Thyroid gland (tissue), 4 donors: Measurements from ENCODE around the gene SPTBN1. TPM values are rescaled to one million over a fixed set of nuclear protein-coding genes. Genes with fewer than 3 reads are reported as not detected.

Experiments
- DNase-seq, 2 donors: peaks; one replicate each; pipeline ENCODE4 v3.0.0-alpha.2; 2019
- H3K27ac ChIP-seq, 3 donors: fragments of 200-600 bp; sonication (generic); 1 replicate in 2 of 3; 2 replicates in 1 of 3; pipeline ENCODE4 v1.5.1; 2016 to 2019; ENCODE audit warnings: mild to moderate bottlenecking in 1 of 3, moderate library complexity in 1 of 3
- H3K27me3 ChIP-seq: fragments of 200-600 bp; sonication (generic); one replicate; pipeline ENCODE4 v1.5.1; 2019
- H3K36me3 ChIP-seq, 2 donors: fragments of 200-600 bp; sonication (generic); one replicate each; pipeline ENCODE4 v1.5.1; 2016 to 2019
- H3K4me1 ChIP-seq, 2 donors: fragments of 200-600 bp; sonication (generic); one replicate each; pipeline ENCODE4 v1.5.1; 2017 to 2019
- H3K4me3 ChIP-seq, 3 donors: fragments of 200-600 bp; sonication (generic); replicated peaks in 1 of 3; 1 replicate in 2 of 3; 2 replicates in 1 of 3; pipeline ENCODE4 v1.5.1; 2016; ENCODE audit warnings: mild to moderate bottlenecking in 1 of 3
- H3K9me3 ChIP-seq: fragments of 200-600 bp; sonication (generic); one replicate; pipeline ENCODE4 v1.5.1; 2017
- POLR2A ChIP-seq, 2 donors: fragments of 450-650 bp; IDR thresholded peaks; one replicate each; pipeline ENCODE4 v1.6.1; 2017; ENCODE audit warnings: antibody characterized with exemption in 2 of 2, mild to moderate bottlenecking in 2 of 2, moderate library complexity in 1 of 2
- WGBS, 2 donors: methylation state at CpG; one replicate each; pipeline ENCODE4 v1.1.5; 2017; 5-methylcytosine and 5-hydroxymethylcytosine counted together
- intact Hi-C: fragments of 100-400 bp; cut with DNase I; formaldehyde crosslinking; loops from one replicate; pipeline ENCODE4 v1.15.1; 2023
- total RNA-seq, 4 donors: library from RNA; depleted of rRNA; stranded (reverse); fragments of >200 nt; gene quantifications; one replicate each; pipeline ENCODE4 v1.2.3, GENCODE V29; 2016
- TF ChIP-seq, protein P1 (sequence below), 6 experiments: fragments of 200-600 bp in 3 of 6; fragments of 450-650 bp in 3 of 6; sonication (generic) in 3 of 6; IDR thresholded peaks; one replicate each; pipeline ENCODE4 v1.5.1; 2016 to 2019; ENCODE audit warnings: antibody characterized with exemption in 6 of 6, mild to moderate bottlenecking in 2 of 6, inconsistent platforms in 1 of 6, moderate library complexity in 1 of 6

SPTBN1 gene
- total RNA-seq, 4 donors from 2014 or later = 381 to 513 (median 419) TPM

DNA sequence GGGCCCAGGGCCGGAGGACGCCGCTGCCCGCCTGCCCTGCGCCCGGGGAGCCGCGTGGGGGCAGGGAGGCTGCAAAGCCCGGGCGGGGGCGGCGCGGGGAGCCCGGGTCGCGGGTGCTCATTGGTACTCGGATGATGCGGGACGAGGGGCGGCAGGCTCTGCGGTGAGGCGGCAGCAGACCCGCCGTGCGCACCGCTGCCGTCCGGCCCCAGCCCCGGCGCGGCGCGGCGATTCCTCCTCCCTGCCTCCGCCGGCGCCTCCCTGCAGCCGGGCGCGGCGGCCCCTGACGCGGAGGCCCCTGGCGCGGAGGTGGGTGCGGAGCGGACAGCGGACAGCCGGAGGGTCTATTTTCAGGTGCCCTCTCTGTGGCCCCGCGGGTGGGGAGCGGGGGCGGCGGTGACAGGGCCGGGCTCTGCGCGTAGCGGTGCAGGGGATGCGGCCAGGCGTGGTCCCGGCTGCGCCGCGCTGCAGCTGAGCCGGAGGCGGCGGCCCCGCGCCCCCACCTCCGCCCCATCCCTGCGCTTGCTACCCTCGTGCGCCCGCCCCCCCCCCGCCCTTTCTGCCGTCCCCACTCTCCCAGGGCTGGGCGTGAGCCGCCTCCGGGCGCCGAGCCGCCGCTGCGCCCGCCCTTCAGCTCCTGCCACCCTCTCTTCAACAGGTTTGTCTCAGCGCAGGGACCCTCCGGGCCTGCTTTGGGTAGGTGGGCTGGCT is 640 bp downstream of the SPTBN1 start:
- 1% methylated on average over 27 of the region's 87 CpGs; no CpG with 5 or more reads in 1 of the 2 donors for WGBS, 2 donors
- TF ChIP-seq, protein P1, sequence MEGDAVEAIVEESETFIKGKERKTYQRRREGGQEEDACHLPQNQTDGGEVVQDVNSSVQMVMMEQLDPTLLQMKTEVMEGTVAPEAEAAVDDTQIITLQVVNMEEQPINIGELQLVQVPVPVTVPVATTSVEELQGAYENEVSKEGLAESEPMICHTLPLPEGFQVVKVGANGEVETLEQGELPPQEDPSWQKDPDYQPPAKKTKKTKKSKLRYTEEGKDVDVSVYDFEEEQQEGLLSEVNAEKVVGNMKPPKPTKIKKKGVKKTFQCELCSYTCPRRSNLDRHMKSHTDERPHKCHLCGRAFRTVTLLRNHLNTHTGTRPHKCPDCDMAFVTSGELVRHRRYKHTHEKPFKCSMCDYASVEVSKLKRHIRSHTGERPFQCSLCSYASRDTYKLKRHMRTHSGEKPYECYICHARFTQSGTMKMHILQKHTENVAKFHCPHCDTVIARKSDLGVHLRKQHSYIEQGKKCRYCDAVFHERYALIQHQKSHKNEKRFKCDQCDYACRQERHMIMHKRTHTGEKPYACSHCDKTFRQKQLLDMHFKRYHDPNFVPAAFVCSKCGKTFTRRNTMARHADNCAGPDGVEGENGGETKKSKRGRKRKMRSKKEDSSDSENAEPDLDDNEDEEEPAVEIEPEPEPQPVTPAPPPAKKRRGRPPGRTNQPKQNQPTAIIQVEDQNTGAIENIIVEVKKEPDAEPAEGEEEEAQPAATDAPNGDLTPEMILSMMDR (IDR thresholded peaks at IDR 0.05) = no peak
- TF ChIP-seq POLR2A (IDR thresholded peaks at IDR 0.05) = no peak
- Histone ChIP-seq H3K9me3 (no peaks in the 10 kb centered on the region), H3K36me3 (no peaks in the 10 kb centered on the region), H3K27ac (peak overlapping the region; percentile 93 to 98 (median 97)), H3K27me3 (no peaks in the 10 kb centered on the region), H3K4me3 (peak overlapping the region; percentile 21 to 86 (median 76)), H3K4me1 (peaks cover 12 to 16% of the 10 kb centered on the region in 2 donors)
- DNase-seq = peak; percentile 34 to 48
- intact Hi-C loops = no loop called here

DNA sequence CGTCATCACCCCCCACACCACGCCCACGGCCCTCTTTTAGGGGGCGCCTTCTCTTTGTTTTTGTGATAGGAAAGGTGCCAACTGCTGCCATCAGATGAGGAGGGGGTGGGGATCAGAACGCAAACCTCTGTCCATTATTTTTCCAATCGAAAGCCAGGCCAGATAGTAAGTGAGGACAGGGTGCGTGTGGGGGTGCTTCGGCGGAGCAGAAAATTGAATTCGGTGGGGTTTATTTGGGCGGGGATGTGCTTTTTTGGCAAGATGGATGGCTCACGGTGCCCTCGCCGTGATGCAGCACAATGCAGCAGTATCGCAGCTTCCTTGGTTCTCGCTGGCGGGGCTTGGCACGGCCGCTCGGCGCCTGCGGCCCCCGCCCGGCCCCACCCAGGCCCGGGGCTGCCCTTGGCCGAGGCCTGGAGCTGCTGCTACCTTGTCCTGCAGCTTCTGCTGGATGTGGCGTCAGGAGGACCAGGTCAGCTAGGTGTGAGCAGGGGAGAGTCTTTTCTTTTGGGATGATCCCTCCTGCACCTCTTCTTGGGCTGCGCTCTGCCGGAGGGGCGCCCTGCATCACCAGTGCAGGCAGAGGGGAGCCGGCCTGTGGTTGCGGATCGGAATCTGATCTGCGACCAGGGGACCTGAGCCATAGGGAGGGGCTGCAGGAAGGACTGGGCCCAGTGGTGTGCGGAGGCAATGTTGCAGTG is 1.3 kb downstream of the SPTBN1 start:
- WGBS, 2 donors = 1 to 4% methylated on average over 13 to 26 of the region's 35 CpGs
- peak overlapping the region; percentile 21 to 86 (median 76) for H3K4me3 ChIP-seq
- peaks cover 12 to 16% of the 10 kb centered on the region in 2 donors for H3K4me1 ChIP-seq
- no peaks in the 10 kb centered on the region for H3K9me3 ChIP-seq
- no peaks in the 10 kb centered on the region for H3K27me3 ChIP-seq
- TF ChIP-seq, protein P1 (IDR thresholded peaks at IDR 0.05) = no peak
- peak in 1 of 2 donors; percentile 30 for TF ChIP-seq POLR2A (IDR thresholded peaks at IDR 0.05)
- H3K27ac ChIP-seq = peak overlapping the region; percentile 93 to 98 (median 97)
- H3K36me3 ChIP-seq = no peaks in the 10 kb centered on the region
- peak; percentile 58 to 62 for DNase-seq
- intact Hi-C loops = no loop called here

DNA sequence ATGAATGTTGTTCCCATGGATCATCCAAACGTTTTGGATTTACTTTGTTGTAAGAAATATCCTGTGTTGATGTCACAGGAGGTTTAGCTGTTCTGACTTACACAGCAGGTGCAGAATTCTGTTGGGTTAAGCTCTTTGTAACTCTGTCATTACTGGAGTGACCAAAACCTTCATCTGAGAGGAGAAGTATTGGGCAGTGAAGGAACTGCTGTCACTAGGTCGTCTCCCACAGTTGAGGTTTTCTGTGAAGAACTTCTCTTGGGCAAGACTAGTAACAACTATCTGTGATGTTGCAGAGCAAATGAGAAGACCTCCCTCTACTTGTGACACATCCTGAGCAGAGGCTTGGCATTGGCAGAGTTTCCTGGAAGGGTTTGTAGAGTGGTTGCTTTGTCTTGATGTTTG is 2.9 kb downstream of the SPTBN1 start:
- Histone ChIP-seq H3K36me3 (no peaks in the 10 kb centered on the region), H3K4me3 (no peak overlapping the region), H3K27me3 (no peaks in the 10 kb centered on the region), H3K27ac (peak overlapping the region; percentile 93 to 98 (median 97)), H3K4me1 (peaks cover 25 to 30% of the 10 kb centered on the region in 2 donors), H3K9me3 (no peaks in the 10 kb centered on the region)
- no peak for DNase-seq
- 20 to 22% methylated on average over 2 of the region's 2 CpGs for WGBS, 2 donors
- intact Hi-C loops = no loop called here
- TF ChIP-seq, protein P1 (IDR thresholded peaks at IDR 0.05) = no peak

GRCh38 chr2:54461261-54461660 is 5.1 kb downstream of the SPTBN1 start:
- Histone ChIP-seq H3K27me3 (no peaks in the 10 kb centered on the region), H3K27ac (peak overlapping the region in 2 of 3 donors; percentile 97 to 98), H3K4me1 (peaks cover 35 to 39% of the 10 kb centered on the region in 2 donors), H3K9me3 (no peaks in the 10 kb centered on the region), H3K4me3 (no peak overlapping the region), H3K36me3 (no peaks in the 10 kb centered on the region)
- no peak for DNase-seq
- intact Hi-C loops = no loop called here
- 47 to 56% methylated on average over 4 of the region's 4 CpGs for WGBS, 2 donors
- TF ChIP-seq, protein P1 (IDR thresholded peaks at IDR 0.05) = no peak
- TF ChIP-seq POLR2A (IDR thresholded peaks at IDR 0.05) = no peak

DNA sequence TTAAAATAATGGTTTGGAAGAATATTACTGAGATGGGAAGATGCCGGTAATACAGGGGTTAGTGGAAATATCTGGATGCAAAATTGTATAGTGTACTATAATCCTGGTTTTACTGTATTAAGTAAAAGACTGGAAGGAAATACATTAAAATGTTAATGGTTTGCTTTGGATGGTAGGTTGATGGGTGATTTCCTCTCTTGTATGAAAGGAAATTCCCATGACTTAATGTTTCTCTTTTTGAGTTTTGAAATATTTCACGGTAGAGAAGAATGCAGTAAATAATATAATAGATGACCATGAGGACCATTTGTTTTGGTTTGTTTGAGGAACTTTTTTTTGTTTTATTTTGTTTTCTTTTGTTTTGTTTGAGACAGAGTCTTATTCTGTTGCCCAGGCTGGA is 8.2 kb downstream of the SPTBN1 start:
- H3K27ac ChIP-seq = peak overlapping the region; percentile 56 to 97 (median 65)

More for the DNA sequence above, 8.2 kb downstream of the SPTBN1 start:
- TF ChIP-seq, protein P1 (IDR thresholded peaks at IDR 0.05) = no peak
- no peak for TF ChIP-seq POLR2A (IDR thresholded peaks at IDR 0.05)
- Histone ChIP-seq H3K9me3 (no peaks in the 10 kb centered on the region), H3K36me3 (no peaks in the 10 kb centered on the region), H3K4me1 (peaks cover 34 to 48% of the 10 kb centered on the region in 2 donors), H3K4me3 (no peak overlapping the region), H3K27me3 (no peaks in the 10 kb centered on the region)
- WGBS, 2 donors = 68 to 74% methylated on average over 2 of the region's 2 CpGs
- no peak for DNase-seq
- intact Hi-C loops = no loop called here
